Cardiac atrium fibroblast (primary cell): ENCODE measurements around the gene CPNE5. TPM values are rescaled to one million over a fixed set of nuclear protein-coding genes. Genes with fewer than 3 reads are reported as not detected.

Experiments
- total RNA-seq: library from RNA; depleted of rRNA; stranded (reverse); fragments of >200 nt; gene quantifications from 2 replicates; pipeline ENCODE4 v1.2.3, GENCODE V29; 2015

Gene CPNE5
- total RNA-seq = under 0.01 and 1.1 TPM in 2 replicates

GRCh38 chr6:36838896-36839748, at the start of gene CPNE5:
CPNE5 (minus strand) TSS chr6:36839444; CDS start chr6:36839377, 67 bp downstream.

GRCh38 chr6:36885461-36886401, 46.5 kb upstream of the CPNE5 start, which contains the start of gene C6orf89:
C6orf89 (plus strand) TSS chr6:36885952; CDS start chr6:36899445, 13,493 bp downstream.

GRCh38 chr6:36874443-36875249, 35.4 kb upstream of the CPNE5 start, which contains the start of gene PPIL1:
PPIL1 (minus strand) TSS chr6:36874803; CDS start chr6:36874772, 31 bp downstream.

GRCh38 chr6:36697481-36697903, 141.8 kb downstream of the CPNE5 start, which contains the start of gene RAB44:
RAB44 (plus strand) TSS chr6:36697826; CDS start chr6:36704236, 6,410 bp downstream.

Other genes with a start within 250 kb of the CPNE5 start
- gene SRSF3, start 245.1 kb downstream of the CPNE5 start, total RNA-seq = 85.2 and 110 TPM in 2 replicates
- gene CDKN1A, start 160.7 kb downstream of the CPNE5 start, total RNA-seq = 196 and 348 TPM in 2 replicates
- 0.32 TPM in 1 of 2 replicates, not detected in the other for gene RAB44, start 141.6 kb downstream of the CPNE5 start, total RNA-seq
- gene PPIL1, start 35.4 kb upstream of the CPNE5 start, total RNA-seq = 16.1 and 25.1 TPM in 2 replicates
- 33.0 and 42.8 TPM in 2 replicates for gene C6orf89, start 46.5 kb upstream of the CPNE5 start, total RNA-seq
- not detected in 2 replicates for gene PI16, start 115.3 kb upstream of the CPNE5 start, total RNA-seq
- gene MTCH1, start 146.8 kb upstream of the CPNE5 start, total RNA-seq = 197 and 206 TPM in 2 replicates
- gene FGD2, start 166.2 kb upstream of the CPNE5 start, total RNA-seq = not detected in 2 replicates